HG02571 (cell line): ENCODE data around the gene STAB1.

Experiments
- ATAC-seq: cut with Tn5 transposase; IDR thresholded peaks from one replicate; pipeline ENCODE4 v1.9.1; 2021; ENCODE audit warnings: mild to moderate bottlenecking, moderate library complexity; ENCODE audit not compliant: unreplicated experiment

STAB1 gene

DNA sequence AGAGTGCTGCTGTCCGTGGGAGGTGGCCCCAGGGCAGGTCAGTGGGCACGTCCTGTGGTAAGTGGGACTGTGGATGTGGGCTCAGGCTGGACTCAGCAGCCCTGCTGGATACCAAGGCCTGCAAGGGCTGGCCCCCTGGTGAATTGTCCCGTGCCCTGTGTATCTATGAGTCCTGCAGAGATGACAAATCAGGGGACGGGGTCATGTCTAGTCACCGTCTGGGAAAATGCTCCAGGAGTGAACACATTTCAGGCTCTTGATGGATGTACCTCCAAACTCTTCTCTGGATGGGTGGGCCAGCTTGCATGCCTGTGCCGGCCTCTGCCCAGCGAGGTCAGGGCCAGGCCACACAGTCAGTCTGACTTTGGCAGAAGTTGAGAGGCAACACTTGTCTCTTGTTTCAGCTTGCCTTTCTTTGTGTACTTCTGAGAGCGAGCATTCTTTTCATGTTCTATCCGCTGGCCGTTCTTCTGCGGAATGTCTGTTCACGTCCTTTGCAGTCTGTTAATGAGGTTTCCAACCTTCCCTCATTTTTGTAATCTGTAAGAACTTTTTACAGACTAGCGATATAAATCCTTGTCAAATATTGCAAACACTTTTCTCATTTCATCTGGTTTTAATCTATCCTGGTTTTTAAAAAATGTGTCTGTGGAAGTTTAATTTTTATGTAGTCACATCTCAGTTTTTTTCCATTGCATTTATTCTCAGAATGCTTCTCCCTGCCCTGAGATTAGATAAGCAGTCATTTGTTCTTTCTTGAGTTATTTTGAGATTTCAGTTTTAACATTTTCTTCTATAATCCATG is 11.4 kb upstream of the STAB1 start:
- ATAC-seq = no peak

DNA sequence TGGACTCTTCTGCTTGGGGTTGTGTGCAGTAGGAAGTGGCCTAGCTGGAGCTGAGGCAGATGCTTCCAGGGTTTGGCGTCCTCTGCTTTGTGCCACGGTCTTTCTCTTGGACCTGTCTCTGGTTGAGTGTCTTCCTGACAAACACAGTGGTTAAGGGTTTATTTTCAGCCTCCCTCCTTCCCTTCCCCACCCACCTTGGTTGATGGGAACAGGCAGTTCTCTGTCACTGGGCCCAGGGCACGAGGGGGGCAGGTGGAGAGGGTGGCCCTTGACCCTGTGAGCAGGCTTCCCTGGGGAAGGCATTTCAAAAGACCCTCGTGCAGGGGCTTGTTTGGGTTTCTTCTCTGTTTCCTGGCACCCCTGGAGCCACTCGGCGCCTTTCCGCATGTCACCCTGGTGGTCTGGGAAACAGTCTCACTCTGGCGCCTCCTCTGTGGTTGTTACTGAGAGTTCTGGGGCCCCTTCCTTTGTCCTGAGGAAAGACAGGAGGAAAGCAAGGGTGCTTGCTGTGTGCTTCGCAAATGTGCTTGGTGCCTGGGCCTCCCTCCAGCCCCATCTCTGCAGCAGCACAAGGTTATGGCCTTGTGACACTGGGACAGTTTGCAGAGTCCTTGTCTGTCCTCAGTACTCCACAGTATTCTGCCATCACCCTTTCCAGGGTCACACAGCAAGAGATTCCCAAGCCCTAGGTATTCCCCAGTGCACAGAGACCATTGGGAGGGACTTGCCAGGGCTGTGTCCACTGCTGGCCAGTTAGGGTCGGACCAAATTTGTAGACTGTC is 10.3 kb upstream of the STAB1 start:
- no peak for ATAC-seq

DNA sequence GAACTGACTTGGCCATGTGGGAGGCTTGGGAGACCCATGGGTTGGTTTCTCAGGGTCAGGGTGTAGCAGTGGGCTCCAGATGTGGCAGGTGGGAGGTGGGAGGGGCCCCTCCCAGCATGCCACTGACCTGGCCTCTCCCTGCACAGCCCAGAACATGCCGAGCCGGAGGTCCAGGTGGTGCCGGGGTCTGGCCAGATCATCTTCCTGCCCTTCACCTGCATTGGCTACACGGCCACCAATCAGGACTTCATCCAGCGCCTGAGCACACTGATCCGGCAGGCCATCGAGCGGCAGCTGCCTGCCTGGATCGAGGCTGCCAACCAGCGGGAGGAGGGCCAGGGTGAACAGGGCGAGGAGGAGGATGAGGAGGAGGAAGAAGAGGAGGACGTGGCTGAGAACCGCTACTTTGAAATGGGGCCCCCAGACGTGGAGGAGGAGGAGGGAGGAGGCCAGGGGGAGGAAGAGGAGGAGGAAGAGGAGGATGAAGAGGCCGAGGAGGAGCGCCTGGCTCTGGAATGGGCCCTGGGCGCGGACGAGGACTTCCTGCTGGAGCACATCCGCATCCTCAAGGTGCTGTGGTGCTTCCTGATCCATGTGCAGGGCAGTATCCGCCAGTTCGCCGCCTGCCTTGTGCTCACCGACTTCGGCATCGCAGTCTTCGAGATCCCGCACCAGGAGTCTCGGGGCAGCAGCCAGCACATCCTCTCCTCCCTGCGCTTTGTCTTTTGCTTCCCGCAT is 7.9 kb upstream of the STAB1 start:
- no peak for ATAC-seq

DNA sequence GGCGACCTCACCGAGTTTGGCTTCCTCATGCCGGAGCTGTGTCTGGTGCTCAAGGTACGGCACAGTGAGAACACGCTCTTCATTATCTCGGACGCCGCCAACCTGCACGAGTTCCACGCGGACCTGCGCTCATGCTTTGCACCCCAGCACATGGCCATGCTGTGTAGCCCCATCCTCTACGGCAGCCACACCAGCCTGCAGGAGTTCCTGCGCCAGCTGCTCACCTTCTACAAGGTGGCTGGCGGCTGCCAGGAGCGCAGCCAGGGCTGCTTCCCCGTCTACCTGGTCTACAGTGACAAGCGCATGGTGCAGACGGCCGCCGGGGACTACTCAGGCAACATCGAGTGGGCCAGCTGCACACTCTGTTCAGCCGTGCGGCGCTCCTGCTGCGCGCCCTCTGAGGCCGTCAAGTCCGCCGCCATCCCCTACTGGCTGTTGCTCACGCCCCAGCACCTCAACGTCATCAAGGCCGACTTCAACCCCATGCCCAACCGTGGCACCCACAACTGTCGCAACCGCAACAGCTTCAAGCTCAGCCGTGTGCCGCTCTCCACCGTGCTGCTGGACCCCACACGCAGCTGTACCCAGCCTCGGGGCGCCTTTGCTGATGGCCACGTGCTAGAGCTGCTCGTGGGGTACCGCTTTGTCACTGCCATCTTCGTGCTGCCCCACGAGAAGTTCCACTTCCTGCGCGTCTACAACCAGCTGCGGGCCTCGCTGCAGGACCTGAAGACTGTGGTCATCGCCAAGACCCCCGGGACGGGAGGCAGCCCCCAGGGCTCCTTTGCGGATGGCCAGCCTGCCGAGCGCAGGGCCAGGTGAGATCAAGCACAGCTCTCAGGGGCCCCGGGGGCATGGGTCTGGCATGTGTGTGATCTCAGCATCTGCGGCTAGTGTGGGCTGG is 7.1 kb upstream of the STAB1 start:
- ATAC-seq = no peak

DNA sequence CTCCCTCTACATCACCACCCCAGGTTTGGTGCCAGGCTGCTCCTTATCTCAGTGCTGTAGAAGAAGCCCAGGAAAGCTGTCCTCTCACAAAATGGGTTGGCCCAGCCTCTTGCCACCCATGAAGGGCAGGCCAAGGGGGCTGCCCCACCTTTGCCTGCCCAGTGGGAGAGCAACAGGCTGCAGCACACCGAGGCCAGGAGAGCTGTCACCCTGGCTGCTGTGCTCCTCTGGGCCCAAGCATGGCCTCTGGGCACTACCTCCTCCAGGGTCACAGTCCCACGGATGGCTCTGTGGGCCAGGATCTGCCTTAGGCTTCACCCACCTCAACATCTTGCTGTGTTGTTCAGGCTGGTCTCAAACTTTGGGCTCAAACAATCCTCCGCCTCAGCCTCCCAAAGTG is 6.4 kb upstream of the STAB1 start:
- no peak for ATAC-seq

DNA sequence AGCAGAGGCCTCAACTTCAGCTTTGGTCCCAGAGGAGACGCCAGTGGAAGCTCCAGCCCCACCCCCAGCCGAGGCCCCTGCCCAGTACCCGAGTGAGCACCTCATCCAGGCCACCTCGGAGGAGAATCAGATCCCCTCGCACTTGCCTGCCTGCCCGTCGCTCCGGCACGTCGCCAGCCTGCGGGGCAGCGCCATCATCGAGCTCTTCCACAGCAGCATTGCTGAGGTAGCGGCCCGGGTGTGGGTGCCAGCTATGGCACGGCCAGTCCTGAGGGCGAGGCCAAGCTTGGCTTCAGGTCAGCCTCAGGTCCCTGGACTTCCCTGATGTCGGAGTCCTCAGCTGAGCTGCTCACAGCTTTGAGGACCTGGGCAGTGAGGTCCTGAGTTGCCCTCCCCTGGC is 5.7 kb upstream of the STAB1 start:
- no peak for ATAC-seq

DNA sequence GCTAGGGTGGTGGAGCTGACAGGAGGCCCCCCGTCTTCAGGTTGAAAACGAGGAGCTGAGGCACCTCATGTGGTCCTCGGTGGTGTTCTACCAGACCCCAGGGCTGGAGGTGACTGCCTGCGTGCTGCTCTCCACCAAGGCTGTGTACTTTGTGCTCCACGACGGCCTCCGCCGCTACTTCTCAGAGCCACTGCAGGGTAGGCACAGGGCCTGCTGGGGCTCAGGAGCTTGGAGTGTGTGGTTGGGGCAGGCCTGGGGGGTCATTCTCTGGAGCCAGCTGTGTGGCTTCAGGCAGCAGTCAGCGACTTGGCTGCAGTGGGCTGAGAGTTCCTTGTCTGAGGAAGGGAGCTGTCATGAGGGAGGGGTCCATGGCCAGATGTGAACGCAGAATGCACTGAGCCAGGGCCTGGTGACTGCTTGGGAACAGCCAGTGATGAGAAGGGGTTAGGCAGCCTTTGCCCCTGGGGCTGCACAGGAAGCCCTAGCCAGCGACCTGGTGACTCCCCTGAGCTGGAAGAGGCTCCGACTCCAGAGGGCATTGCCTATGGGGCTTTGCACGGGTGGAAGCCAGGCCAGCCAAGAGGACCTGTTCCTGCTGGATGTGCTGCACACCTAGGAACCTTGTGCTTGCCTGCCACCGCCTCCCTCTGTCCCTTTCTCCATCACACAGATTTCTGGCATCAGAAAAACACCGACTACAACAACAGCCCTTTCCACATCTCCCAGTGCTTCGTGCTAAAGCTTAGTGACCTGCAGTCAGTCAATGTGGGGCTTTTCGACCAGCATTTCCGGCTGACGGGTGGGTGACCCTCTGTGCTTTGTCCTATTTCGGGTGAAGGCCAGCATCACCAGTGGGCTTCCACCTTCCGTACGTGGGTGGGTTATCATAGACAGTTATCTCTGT is 4.9 kb upstream of the STAB1 start:
- ATAC-seq = no peak

DNA sequence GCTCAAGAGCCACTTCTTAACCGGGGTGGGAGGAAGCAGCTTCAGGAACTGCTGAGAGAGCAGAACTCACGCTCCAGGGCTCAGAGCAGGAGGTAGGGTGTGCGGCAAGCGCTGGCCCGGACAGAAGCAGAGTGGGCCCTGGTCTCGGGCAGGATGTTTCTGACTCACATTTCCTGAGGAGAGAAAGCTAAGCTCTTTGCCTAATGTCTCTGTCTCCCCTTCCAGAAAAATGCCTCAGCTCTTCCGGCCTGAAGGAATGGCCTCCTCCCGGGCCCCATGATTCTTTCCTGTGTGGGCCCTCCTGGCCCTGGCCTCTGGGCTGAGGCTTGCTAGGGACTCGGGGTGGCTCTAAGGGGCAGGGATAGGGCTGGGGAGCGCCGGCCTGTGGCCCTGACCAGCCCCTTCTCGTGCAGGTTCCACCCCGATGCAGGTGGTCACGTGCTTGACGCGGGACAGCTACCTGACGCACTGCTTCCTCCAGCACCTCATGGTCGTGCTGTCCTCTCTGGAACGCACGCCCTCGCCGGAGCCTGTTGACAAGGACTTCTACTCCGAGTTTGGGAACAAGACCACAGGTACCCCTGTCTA is 4.1 kb upstream of the STAB1 start:
- ATAC-seq = no peak

DNA sequence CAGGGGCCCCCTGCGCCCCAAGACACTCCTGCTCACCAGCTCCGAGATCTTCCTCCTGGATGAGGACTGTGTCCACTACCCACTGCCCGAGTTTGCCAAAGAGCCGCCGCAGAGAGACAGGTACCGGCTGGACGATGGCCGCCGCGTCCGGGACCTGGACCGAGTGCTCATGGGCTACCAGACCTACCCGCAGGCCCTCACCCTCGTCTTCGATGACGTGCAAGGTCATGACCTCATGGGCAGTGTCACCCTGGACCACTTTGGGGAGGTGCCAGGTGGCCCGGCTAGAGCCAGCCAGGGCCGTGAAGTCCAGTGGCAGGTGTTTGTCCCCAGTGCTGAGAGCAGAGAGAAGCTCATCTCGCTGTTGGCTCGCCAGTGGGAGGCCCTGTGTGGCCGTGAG is 3.1 kb upstream of the STAB1 start:
- ATAC-seq = no peak

DNA sequence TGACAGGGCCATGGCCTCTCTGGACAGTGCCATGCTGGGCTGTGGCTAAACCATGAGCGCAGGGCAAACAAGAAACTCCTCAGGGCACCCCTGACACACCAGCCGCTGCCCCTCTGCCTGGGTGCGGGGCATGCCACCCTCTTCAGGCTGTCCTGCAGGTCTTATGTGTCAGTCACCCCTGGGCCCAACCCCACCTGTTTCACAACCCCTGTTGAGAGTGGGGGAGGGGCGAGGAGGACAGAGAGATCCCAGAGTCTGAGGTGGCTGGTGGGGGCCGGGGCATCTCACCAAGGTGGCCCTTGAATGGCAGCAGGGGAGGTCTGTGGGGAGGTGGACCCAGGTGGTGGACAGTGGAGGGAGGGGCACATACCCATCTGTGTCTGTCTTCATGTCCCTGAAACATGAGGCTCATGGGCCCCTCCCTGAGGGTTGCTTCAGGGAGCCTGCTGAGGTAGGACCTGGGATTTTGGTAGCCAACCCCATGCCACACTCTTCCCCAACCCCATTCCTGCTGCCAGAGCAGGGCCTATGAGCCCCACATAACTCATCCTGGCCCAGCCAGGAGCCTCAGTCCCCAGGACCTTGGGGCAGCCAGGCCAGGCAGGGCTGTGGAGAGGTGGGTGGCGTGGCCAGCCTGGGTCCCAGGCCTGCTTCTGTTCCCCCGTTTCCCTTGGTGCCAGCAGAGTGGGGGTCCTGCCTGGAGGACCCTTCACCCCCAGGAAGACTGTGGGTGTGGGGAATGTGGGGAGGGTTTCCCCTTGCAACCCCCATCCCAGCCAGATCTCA is 1.7 kb upstream of the STAB1 start:
- ATAC-seq = no peak

DNA sequence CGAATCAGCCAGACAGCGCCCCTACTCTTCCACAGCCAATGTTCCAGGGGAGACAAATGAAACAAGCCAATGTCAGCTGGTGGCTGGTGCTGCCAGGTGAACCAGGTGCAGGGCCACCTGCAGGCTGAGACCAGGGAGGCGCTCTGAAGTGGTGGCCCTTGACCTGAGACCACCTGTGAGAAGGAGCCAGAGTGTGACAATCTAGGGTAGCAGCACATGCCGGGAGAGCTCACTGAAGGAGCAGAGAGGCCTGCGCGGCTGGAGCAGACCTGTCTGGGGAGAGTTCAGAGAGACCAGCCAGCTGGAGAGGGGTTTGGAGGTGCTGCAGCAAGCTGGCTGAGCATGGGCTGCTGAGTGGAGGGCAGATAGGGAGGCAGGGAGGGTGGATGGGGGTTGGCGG is 693 bp upstream of the STAB1 start:
- no peak for ATAC-seq

DNA sequence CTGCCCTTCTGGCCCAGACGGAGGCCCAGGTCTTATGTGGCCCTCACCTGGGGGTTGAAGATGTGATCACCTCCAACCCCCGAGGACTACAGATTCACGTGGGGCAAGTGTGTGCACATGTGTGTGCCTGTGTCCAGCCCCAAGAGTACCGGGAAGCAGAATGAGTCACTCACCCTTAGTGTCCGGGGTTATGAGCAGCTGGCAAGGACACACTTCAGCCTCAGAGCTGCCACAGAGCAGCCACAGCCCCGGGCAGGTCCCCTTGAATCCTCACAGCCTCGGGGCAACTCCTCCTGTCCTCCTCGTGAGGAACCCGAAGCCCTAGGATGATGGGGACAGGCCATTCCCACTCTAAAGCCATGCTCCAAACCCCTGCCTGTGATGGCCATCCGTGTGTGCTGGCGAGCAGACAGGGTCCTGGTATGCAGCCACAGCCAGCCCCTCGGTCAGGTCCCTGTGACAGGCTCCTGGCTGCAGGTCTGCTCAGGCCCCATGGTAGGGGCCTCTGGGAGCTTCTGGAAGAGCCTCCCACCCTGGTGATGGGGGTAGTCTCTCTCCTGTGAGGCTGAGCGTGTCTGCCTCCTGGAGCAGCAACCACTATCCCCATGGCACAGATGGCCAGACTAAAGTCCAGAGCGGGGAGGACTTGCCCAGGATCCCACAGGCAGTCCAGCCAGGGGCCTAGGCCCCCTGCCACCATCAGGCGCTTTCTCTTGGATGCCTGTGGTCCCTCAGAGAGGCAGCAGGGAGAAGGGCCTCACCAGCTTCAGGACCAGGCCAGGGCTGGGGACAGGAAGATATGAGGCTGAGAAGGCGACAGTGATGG is 852 bp downstream of the STAB1 start:
- ATAC-seq = no peak

DNA sequence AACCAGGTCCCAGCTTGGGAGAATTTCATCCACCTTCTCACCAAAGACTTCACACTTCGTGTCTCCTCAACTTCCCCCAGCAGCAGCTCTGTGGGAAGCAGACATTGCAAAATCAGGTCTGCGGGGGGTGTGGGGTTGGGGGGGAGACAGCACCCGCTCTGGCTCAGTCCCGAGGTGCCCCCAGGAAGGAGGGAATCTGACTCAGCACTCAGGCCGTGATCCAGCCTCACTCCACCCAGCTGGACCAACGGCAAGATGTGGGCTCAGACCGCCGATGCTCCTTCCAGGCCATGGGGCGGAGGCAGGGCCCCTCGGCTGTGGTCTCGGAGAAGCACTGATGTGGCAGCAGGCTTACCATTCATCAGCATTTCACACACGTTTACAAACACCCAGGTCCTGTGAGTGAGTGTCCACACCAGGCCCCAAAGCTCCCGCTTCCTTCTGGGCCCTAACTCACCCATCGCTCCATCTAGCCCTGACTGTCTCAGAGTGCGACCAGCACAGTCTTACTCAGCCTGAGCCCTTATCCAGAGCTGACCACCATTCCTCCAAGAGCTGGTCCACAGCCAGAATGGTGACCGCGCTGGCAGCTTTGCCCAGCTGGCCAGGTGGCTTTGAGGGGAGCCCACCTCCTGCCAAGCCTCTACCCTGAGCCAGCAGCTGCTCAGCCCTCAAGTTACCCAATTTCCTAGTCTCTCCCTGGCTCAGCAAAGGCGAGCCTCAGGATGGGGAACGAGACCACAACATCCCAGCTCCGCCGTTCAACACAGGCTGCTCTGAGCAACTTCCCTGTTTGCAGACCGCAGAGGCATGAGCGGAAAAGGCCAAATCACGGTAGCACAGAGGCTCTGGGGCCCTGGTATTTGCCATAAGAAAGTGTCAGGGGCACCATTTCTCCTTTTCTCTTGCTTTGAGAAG is 3.3 kb downstream of the STAB1 start:
- ATAC-seq = no peak

DNA sequence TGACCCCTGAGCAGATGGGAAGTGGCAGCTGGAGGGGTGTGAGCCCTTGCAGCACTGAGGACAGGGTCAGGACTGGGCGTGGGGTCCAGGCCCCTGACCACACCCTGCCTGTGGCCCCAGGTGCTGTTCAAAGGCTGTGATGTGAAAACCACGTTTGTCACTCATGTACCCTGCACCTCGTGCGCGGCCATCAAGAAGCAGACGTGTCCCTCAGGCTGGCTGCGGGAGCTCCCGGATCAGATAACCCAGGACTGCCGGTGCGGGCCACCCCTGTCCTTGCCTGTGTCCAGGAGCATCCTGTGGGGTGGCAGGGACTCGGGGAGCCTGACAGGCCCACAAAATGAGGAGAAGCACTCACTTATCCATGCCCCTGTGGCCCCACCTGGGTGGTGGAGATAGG is 5.9 kb downstream of the STAB1 start:
- ATAC-seq = no peak

DNA sequence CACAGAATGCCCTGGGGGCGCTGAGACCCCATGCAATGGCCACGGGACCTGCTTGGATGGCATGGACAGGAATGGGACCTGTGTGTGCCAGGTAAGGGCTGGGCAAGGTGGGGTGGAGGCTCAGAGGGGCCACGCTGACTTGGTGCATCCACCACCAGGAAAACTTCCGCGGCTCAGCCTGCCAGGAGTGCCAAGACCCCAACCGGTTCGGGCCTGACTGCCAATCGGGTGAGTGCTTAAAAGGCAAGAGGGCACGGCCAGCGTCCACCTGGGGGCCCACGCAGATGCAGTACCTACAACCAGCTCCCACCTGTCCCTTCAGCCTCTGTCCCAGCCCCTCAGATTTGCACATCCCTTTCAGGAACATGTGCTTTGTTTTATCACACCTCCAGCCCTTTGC is 6.9 kb downstream of the STAB1 start:
- no peak for ATAC-seq

DNA sequence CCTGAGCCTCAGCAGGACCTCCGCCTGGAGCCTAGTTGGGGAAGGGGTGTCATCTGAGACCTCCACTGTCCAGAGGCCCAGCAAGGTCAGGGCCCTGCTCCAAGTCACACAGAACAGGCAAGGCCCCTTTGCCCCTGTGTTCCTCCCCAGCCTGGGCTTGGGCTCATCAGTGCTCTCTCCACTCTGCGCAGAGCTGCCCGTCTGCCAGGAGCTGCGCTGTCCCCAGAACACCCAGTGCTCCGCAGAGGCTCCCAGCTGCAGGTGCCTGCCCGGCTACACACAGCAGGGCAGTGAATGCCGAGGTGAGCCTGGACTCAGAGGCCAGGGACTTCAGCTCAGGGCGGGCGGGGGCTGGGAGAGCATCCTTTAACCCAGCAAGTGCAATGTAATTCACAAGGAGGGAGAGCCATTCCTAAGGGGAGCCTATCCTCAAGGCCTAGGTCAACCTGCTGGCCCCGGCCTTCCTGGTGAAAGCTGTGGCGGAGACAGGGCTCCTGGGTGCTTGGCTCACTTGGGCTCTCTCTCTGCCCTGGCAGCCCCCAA is 7.7 kb downstream of the STAB1 start:
- ATAC-seq = no peak
